Ecto neural progenitor cell (in vitro differentiated cells): ENCODE results near the gene CPSF4.
A peak's percentile ranks its signal among the peaks of the same experiment; 100 is the strongest.

Experiments used
- DNase-seq: peaks from one replicate; pipeline ENCODE4 v3.0.0-alpha.2; 2018; ENCODE audit warnings: low spot score

CPSF4 gene

DNA sequence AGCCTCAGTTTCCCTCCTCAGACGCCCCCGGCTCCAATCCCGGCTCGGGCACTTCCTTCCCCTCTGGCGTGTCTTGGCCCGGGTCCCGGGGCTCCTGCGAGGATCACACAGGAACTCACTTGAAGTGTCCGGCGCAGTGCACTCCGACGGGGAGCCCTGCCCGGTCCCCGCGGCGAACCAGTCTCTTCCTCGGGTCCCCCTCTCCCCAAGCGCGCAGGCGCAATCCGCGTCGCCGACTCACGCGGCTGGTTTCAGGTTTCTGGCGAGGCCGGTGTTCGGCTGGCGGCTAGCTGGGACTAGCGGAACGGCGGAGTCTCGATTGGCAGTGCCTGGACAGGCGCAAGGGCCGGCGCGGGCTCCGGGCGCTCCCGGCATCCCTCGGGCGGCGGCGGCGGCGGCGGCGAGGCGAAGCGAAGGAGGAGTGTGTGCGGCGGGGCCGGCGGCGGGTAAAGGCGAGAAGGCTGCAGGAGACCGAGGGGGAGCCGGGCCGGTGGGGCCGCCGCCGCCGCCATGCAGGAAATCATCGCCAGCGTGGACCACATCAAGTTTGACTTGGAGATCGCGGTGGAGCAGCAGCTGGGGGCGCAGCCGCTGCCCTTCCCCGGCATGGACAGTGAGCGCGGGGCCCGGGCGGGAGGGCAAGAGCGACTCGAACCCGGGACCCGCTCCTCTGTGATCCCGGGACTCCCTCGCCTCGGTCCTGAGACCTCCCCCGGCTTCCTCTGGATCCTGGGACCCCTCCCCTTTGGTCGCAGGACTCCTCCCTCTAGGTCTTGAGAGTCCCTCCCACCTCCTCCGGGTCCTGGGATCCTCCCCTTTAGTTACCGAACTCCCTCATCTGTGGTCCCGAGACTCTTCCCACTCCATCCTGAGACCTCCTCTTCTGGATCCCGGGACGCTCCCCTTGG is at the start of gene CPSF4, which contains the start of gene PTCD1:
Gene CPSF4 (plus strand): TSS at position 371 of the 908 bp plus-strand sequence. CDS start 140 bp downstream, at position 511.
Gene PTCD1 (minus strand): TSS at position 226 of the 908 bp plus-strand sequence. CDS start 3,556 bp downstream, outside the sequence.
- DNase-seq: peak; percentile 98

DNA sequence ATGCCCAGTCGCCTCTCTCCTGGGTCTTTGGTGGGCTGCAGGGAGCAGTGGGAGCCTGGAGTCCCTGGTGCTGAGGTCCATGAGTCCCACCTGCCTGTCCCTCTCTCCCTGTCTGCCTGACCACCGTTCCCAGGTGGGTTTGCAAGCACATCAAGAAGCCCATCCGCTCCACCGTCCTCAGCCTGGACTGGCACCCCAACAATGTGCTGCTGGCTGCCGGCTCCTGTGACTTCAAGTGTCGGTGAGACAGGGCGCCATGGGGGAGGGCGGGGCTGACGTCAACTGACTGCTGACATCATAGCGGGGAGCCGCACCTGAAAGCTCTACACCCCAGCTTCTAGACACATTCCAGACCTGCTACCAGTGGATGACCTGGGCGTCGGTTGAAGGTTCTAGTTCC is 49.0 kb upstream of the CPSF4 start:
- no peak for DNase-seq

- DNase-seq: no peak
These were observed 47.7 kb upstream of the CPSF4 start for GRCh38 chr7:99390941-99391602.

DNA sequence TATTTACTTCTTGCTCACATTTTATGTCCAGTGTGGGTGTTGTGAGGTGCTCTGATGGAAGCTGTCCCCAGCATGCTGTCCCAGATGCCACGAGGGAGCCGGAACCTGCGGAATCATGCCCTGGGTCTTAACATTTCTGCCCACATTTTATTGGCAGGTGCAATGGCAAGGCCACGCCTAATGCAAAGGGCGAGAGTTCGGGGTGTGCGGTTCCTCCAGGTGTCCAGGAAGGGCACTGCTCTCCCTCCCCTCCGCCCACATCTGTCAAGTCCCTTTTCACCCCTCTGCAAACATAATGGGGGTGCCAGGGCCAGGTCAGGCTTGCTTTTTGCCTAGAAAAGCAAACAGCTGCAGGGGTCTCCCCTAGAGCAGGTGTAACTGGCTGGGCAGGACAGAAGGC is 46.7 kb upstream of the CPSF4 start:
- DNase-seq: no peak

GRCh38 chr7:99392659-99393354 is 45.9 kb upstream of the CPSF4 start:
- DNase-seq: peak; percentile 86

DNA sequence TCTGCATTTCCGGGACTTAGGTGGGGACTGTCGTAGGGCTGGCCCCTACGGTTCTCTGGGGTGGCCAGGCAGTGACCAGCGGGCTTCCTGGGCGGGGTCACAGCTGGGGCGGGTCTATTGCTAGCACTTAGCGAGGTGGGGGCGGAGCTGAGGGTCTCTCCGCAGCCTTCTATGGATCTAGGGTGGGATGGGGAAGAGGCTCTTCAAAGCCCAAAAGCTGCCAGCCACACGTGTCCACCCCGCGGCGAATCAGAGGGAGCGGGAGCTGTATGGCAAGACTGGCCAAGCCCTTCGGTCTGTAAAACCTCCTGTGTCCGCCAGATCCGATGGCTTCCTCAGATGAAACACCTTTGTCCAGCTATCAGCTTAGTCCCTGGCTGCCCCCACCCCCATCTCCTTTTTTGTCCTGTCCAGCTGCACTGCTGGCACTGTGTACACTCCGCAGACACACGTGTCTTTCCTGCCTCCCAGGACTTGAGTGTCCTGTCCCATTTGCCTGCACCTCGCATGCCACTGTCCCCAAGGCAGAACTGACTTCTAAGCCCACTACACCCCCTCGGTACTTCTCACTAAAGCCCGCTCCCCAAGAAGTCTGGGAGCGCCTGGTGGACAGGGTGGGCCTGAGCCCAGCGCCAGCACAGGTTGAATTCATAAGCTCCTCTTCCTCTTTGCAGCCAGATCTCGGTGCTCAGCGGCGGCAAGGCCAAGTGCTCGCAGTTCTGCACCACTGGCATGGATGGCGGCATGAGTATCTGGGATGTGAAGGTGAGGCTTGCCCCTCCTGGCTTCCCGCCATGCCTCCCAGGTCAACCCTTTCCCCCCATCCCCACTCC is 45.2 kb upstream of the CPSF4 start:
- peak; percentile 88 for DNase-seq

DNA sequence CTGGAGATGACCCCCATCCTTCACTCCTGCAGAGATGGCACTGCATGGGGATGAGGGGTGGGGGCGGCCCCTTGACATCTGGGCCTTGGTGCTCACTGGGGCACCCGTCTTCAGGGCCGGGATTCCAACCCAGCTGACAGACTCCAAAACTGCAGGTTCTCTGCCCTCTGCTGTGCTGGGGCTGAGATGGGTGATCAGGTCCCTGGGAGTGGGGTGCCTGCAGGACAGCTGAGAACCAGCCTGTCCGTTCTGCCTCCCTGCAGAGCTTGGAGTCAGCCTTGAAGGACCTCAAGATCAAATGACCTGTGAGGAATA is 44.6 kb upstream of the CPSF4 start:
- DNase-seq: no peak

DNA sequence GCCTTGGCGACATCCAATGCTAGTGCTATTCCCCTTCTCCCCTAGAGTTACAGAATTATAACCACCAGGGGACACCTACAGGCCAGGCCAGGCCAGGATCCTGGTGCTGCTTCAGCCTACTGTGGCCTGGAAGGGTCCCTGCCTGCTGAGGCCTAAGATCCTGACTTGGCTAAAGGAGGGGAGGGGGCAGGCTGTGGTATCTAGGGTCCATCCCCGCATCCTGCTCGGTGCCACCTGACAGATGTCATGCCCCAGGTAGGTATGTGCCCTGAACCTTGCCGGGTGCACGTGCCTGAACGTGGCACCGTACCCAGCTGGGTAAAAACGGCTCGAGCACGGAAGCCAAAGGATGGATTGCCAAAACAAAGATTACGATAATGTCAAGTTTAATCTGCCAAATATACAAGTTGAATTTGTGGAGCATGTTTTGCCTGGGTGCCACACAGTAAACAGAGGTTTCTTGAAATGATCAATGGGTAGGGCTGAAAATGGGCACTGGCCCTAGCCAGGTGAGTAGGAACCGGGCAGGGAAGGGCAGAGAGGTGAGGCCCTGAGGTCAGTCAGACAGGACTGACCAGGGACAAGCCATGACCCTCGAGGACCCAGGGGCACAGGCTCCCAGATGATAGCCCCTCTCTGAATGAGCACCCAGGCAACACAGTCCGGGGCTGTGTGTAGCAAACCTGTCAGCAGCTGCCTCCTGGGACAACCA is 43.0 kb upstream of the CPSF4 start:
- DNase-seq: no peak

DNA sequence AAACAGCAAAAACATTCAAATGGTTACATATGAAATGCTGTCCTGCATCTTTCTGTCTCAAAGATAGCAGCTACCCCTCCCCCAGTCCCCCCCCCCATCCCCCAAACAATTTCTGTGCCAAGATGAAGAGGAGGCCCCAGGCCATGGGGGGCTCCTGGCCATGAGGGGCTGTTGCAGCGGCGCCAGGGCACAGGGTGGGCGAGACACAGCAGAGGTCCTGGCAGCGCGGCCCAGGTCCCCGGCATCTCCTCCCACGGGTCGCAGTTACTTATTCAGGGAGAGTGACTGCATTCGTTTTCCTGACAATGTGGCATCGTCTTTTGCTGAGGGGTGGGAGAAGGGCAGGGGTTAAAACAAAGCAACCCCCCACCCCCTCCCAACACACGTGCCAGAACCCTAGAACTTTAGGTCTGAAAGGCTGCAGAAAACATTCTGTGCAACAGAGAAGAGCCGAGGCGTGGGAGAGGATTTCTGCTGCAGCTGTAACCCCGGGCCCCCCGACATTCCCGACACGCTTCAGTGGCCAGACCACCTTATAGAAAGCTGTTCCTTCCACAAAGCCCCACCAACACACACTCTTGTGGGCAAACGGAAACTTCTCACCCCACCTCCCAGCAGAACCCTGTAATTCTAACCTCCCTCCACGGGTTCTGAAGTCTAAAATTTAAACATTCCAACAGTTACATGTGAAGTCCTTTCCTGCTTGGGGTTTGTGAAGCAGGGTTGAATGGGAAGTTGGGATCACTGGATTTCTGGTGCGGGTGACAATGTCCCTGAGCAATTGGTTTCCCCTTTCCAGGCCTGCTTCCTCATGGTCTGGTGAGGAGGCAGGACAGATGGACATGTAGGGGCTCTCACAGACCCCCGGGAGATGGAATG is 42.1 kb upstream of the CPSF4 start:
- DNase-seq: no peak

DNA sequence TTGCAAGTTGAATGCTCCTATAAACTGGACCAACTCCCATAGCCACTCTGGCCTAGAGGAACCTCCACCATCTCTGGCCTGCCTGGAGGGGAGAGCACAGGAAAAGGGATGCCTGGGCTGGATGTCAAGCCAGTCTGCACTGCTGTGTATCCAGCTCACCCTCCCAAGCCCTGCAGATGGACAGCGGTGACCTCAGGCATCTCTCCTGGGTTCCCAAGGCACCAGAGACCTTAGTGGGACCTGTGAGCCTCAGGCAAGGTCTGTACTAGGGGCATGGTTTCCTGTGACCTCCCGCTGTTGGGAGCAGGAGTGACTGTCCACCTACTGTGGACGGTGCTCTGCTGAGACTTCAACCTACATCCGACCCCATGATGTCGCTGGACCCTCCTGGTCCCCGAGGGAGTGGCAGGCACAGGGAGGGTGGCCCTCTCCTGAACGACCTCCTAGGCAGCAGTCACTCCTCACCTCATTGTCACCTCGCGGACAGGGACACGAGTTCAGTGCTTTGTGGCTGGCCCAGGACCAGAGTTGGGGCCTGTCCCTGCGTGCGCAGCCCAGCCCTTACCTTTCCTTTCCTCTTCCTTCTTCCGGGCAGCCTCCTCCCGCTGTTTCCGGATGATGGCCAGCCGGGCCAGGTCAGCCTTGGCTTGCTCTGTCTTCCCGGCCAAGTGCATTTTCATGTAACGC is 41.3 kb upstream of the CPSF4 start:
- DNase-seq: no peak

- no peak for DNase-seq
These were observed 39.8 kb upstream of the CPSF4 start for GRCh38 chr7:99398891-99399445.

- DNase-seq: no peak
These were observed 39.1 kb upstream of the CPSF4 start for GRCh38 chr7:99399597-99399996.

DNA sequence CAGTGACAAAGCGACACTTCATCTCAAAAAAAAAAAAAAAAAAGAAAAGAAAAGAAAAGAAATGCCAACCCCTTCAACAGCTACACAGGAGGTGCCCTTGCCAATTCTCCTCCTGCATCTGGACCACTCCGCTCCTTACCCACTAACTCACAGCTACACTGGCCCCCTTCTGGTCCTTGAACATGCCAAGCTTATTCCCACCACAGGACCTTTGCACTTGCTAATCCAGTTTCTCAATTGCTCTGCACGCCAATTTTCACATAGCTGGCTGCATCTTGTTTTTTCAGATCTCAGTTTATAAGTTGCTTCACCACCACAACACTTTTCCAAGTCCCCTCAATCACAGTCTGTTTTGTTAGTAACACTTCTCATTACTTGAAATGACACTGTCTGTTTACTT is 35.9 kb upstream of the CPSF4 start:
- DNase-seq: no peak

DNA sequence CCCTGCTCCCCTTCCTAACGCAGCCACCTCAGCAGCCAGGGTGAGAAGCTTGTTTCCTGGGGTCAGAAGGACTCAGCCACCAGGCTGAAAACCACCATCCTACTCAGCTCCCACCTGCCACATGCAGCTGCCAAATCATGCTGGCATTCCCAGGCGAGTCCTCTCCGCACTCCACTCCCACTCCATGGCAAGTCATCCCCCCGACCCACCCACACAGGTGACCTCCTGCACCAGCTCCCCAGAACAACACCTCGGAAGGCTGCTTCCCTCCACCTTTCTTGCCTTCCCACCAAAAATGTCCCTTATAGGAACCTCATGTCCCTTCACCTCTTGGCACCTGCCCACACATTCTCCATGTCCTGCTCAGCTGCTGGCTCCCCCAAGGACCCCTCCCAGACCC is 35.0 kb upstream of the CPSF4 start:
- no peak for DNase-seq

- no peak for DNase-seq
These were observed 34.3 kb upstream of the CPSF4 start for GRCh38 chr7:99404235-99404976.

DNA sequence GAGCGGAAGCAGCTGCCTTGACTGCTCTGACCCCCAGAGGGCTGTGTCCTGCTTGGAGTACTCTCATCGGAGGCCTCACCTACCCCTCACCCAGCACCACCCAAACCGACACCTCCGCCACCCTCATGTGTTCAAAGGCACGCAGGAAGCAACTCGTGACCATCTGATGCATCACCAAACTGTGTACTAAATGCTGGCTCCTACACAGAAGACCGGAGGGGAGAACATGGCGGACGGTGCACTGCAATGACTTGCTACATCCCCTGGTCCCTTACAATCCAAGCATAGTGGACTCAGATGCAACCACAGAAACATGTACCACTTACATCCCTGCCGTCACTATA is 33.8 kb upstream of the CPSF4 start:
- DNase-seq: no peak

DNA sequence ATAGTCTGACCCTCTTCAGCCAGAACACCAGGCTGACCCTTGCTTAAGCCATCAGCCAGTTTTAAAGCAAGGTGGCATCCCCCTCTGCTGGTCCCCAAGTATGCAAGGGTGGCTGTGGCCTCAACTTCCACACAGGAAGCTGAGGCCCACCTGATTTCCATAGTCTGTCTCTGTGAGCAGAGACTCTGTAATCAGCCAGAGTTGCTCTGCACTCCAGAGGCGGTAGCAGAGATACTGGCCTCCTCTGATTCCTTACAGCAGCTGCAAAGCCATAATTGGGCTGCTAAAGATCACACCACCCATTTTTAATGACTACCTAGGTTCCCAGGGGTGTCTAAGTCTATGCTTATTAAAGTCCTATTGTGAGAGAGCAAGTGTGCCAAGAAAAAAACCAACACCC is 32.2 kb upstream of the CPSF4 start:
- DNase-seq: no peak

GRCh38 chr7:99407872-99408378 is 30.8 kb upstream of the CPSF4 start:
- DNase-seq: no peak
